CD4-positive, alpha-beta memory T cell (primary cell): ENCODE data around the gene TEAD1. TPM values are rescaled to one million over a fixed set of nuclear protein-coding genes. Genes with fewer than 3 reads are reported as not detected.
"Not testable (repeated sequence)": the region's sequence is repeated elsewhere in the genome, so short reads cannot be mapped to it uniquely, and the experiment has no call there.

Experiments used
- CTCF ChIA-PET: fragments of 350-600 bp; sonication (Branson Sonifier 250); formaldehyde crosslinking; loops from one replicate; lab custom pipeline; 2021; ENCODE audit warnings: inconsistent platforms; ENCODE audit not compliant: partially characterized antibody; lab: Charles Lee
- POLR2A ChIA-PET: fragments of 350-600 bp; sonication (Branson Sonifier 250); formaldehyde crosslinking; loops from one replicate; lab custom pipeline; 2021; ENCODE audit not compliant: partially characterized antibody; lab: Charles Lee
- DNase-seq, 5 donors: peaks; one replicate each; pipeline versions ENCODE4 v3.0.0 to v3.0.0-alpha.2; 2020 to 2022; ENCODE audit warnings: mixed read lengths in 1 of 5
- H3K27ac ChIP-seq: one replicate; pipeline ENCODE4 v1.7.0; 2013; ENCODE audit warnings: low read depth, low read length
- H3K27me3 ChIP-seq: 2 replicates; pipeline ENCODE4 v1.7.0; 2013; ENCODE audit warnings: mild to moderate bottlenecking, low read length, moderate library complexity; ENCODE audit not compliant: insufficient read depth
- H3K36me3 ChIP-seq: 2 replicates; pipeline ENCODE4 v1.7.0; 2013; ENCODE audit warnings: mild to moderate bottlenecking, low read length, moderate library complexity; ENCODE audit not compliant: insufficient read depth
- H3K4me1 ChIP-seq: 2 replicates; pipeline ENCODE4 v1.7.0; 2013; ENCODE audit warnings: mild to moderate bottlenecking, low read length, moderate library complexity; ENCODE audit not compliant: insufficient read depth
- H3K4me3 ChIP-seq, 2 donors: one replicate each; pipeline ENCODE4 v1.7.0; 2013; ENCODE audit warnings: low read length in 2 of 2, mild to moderate bottlenecking in 1 of 2
- H3K9me3 ChIP-seq, 2 donors: one replicate each; pipeline ENCODE4 v1.7.0; 2013; ENCODE audit warnings: low read length in 2 of 2, control low read depth in 1 of 2; ENCODE audit not compliant: control insufficient read depth in 1 of 2
- H3K27ac Mint-ChIP-seq, 7 donors: one replicate each; pipeline ENCODE4 v1.8.0; 2020 to 2021; ENCODE audit warnings: mixed read lengths in 7 of 7, mild to moderate bottlenecking in 6 of 7, inconsistent platforms in 3 of 7, moderate library complexity in 3 of 7
- H3K27me3 Mint-ChIP-seq, 2 donors: one replicate each; pipeline ENCODE4 v1.8.0; 2020 to 2021; ENCODE audit warnings: mixed read lengths in 2 of 2
- H3K36me3 Mint-ChIP-seq, 2 donors: one replicate each; pipeline ENCODE4 v1.8.0; 2020 to 2021; ENCODE audit warnings: mixed read lengths in 2 of 2, inconsistent platforms in 1 of 2, mild to moderate bottlenecking in 1 of 2
- H3K4me1 Mint-ChIP-seq, 4 donors: one replicate each; pipeline ENCODE4 v1.8.0; 2020 to 2021; ENCODE audit warnings: mixed read lengths in 4 of 4, mild to moderate bottlenecking in 1 of 4
- H3K4me3 Mint-ChIP-seq, 8 donors: one replicate each; pipeline ENCODE4 v1.8.0; 2020 to 2021; ENCODE audit warnings: mixed read lengths in 8 of 8, mild to moderate bottlenecking in 7 of 8, moderate library complexity in 6 of 8, inconsistent platforms in 3 of 8
- H3K9me3 Mint-ChIP-seq, 8 donors: one replicate each; pipeline ENCODE4 v1.8.0; 2020 to 2021; ENCODE audit warnings: mixed read lengths in 8 of 8, mild to moderate bottlenecking in 5 of 8, inconsistent platforms in 3 of 8, moderate library complexity in 1 of 8
- intact Hi-C: fragments of 100-400 bp; cut with micrococcal nuclease; formaldehyde crosslinking; loops from one replicate; pipeline ENCODE4 v1.15.1; 2023
- polyA plus RNA-seq, 2 donors: library from polyadenylated mRNA; unstranded; fragments of 300-500 nt; fragmentation: Illumina TruSeq; gene quantifications; one replicate each; pipeline ENCODE4 v1.2.3, GENCODE V29; 2021
- total RNA-seq, 2 experiments: library from RNA; stranded (reverse); gene quantifications; one replicate each; pipeline ENCODE4 v1.2.3, GENCODE V29; 2021

The TEAD1 gene
- total and polyA plus RNA-seq, 4 experiments from 2014 or later: 0.15 to 1.1 (median 0.52) TPM; not detected in 1

DNA sequence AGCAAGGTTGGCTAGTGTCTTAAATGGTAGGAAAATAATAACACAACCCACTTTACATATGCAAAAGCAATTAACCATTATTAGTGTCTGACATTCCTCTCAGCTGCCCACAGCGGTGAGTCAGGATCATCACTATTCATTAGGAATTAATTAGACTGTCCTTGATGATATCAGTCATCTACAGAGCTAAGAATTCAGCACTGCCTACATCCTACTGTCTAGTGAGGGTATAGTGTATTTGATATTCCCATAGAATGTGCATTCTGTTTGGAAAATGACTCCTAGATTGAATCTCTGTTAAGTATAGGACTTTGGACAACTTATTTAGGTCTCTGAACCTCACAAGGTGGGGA, 82.2 kb downstream of the TEAD1 start:
- no peaks in the 10 kb centered on the region for H3K36me3 ChIP-seq
- no peak overlapping the region for H3K4me3 ChIP-seq
- no peak overlapping the region for H3K27ac ChIP-seq
- Mint-ChIP-seq H3K27me3 (peaks cover 5 to 24% of the 10 kb centered on the region in 2 donors), H3K4me3 (no peak overlapping the region), H3K36me3 (no peaks in the 10 kb centered on the region), H3K27ac (no peak overlapping the region), H3K9me3 (no peaks in the 10 kb centered on the region), H3K4me1 (no peaks in the 10 kb centered on the region)
- H3K9me3 ChIP-seq: no peaks in the 10 kb centered on the region
- ChIA-PET CTCF (no interaction called here), POLR2A (no interaction called here)
- no peaks in the 10 kb centered on the region for H3K4me1 ChIP-seq
- no peaks in the 10 kb centered on the region for H3K27me3 ChIP-seq
- no peak for DNase-seq
- intact Hi-C loops: no loop called here

DNA sequence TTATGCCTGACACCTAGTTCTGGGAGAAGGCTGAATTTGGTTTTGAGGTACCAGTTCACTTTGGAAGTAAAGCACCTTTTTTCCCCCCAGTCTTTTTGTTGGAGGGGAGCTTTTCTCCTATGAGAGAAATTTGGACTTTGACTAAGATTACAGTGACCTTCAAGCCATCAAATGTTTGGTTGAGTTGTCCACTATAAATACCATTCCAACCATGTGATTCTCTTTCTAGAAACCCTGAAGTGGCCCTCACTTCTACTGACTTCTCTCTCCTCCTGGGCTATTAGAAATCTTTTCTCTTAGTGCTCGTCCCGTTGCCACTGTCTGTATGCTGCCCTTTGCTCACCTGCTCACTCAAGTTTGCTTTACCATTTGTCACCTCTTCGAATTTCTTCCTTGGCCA, 82.6 kb downstream of the TEAD1 start:
- Mint-ChIP-seq H3K4me3 (no peak overlapping the region), H3K27me3 (peaks cover 7 to 24% of the 10 kb centered on the region in 2 donors), H3K36me3 (no peaks in the 10 kb centered on the region), H3K9me3 (no peaks in the 10 kb centered on the region), H3K4me1 (no peaks in the 10 kb centered on the region), H3K27ac (no peak overlapping the region)
- H3K27me3 ChIP-seq: no peaks in the 10 kb centered on the region
- no peak for DNase-seq
- H3K36me3 ChIP-seq: no peaks in the 10 kb centered on the region
- no peaks in the 10 kb centered on the region for H3K4me1 ChIP-seq
- H3K4me3 ChIP-seq: no peak overlapping the region
- POLR2A ChIA-PET: no interaction called here
- no peak overlapping the region for H3K27ac ChIP-seq
- CTCF ChIA-PET: no interaction called here
- intact Hi-C loops: no loop called here
- H3K9me3 ChIP-seq: no peaks in the 10 kb centered on the region

DNA sequence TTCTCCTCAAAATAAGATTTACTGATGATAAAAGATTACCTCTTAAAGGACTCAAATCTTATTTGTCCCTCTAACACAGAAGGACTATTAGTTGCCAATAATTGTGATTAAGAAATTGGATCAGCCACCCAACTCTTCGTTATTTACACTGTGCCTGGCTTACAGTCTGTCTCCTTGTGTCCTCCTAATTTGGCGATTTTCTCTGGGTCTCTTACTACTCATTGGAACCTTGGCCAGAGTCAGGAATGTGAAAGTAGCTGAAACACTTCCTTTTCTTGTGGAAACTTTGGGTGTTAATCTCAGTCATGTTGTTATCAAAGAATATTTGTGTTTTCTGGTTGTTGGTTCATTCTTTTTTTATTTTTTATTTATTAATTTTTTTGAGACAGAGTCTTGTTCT, 83.2 kb downstream of the TEAD1 start:
- H3K4me3 ChIP-seq: no peak overlapping the region
- POLR2A ChIA-PET: no interaction called here
- no peaks in the 10 kb centered on the region for H3K9me3 ChIP-seq
- Mint-ChIP-seq H3K4me3 (no peak overlapping the region), H3K27me3 (peaks cover 7 to 24% of the 10 kb centered on the region in 2 donors), H3K27ac (no peak overlapping the region), H3K36me3 (no peaks in the 10 kb centered on the region), H3K4me1 (no peaks in the 10 kb centered on the region), H3K9me3 (no peaks in the 10 kb centered on the region)
- no peaks in the 10 kb centered on the region for H3K36me3 ChIP-seq
- no peaks in the 10 kb centered on the region for H3K4me1 ChIP-seq
- DNase-seq: no peak
- intact Hi-C loops: no loop called here
- H3K27ac ChIP-seq: no peak overlapping the region
- CTCF ChIA-PET: no interaction called here
- H3K27me3 ChIP-seq: no peaks in the 10 kb centered on the region

DNA sequence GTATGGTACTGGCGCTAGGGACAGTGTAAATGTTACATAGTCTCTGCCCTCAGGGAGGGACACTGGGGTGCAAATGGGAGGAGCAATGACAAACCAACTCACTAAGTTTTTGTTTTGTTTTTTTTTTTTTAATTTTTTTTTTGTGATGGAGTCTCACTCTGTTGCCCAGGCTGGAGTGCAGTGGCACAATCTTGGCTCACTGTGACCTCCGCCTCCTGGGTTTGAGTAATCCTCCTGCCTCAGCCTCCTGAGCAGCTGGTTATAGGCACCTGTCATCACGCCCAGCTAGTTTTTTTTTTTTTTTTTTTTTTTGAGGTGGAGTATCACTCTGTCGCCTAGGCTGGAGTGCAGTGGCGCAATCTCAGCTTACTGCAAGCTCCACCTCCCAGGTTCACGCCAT, 83.9 kb downstream of the TEAD1 start:
- H3K36me3 Mint-ChIP-seq, H3K4me1 ChIP-seq, H3K27ac ChIP-seq, H3K9me3 ChIP-seq, CTCF ChIA-PET, H3K36me3 ChIP-seq, H3K4me1 Mint-ChIP-seq, POLR2A ChIA-PET, H3K27ac Mint-ChIP-seq, H3K4me3 ChIP-seq, DNase-seq, intact Hi-C loops, H3K9me3 Mint-ChIP-seq, H3K27me3 ChIP-seq, H3K4me3 Mint-ChIP-seq: not testable (repeated sequence)
- peaks cover 8 to 25% of the 10 kb centered on the region in 2 donors for H3K27me3 Mint-ChIP-seq

DNA sequence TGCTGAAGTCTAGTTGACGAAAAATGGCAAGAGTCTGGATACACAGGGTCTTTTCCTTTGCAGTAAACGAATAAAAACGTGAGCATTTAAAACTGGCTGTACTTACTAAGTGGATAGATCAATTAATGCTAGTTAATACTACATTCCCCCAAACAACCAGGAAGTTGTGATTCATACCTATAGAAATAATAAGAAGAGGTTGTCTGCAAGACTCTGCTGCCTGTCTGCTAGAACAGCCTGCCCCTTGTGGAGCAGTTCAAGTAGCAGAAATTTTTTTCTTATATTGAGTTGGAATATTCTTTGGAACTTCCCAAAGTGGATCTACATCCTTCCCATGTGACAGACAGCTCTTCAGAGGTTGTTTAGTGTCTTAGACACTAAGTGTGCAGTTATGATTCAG, 86.8 kb downstream of the TEAD1 start:
- Histone ChIP-seq H3K4me3 (no peak overlapping the region), H3K27ac (no peak overlapping the region), H3K27me3 (no peaks in the 10 kb centered on the region), H3K4me1 (no peaks in the 10 kb centered on the region), H3K36me3 (no peaks in the 10 kb centered on the region), H3K9me3 (no peaks in the 10 kb centered on the region)
- peaks cover 10 to 17% of the 10 kb centered on the region in 2 donors for H3K27me3 Mint-ChIP-seq
- H3K4me3 Mint-ChIP-seq: no peak overlapping the region
- no peaks in the 10 kb centered on the region for H3K4me1 Mint-ChIP-seq
- DNase-seq: no peak
- no peak overlapping the region for H3K27ac Mint-ChIP-seq
- CTCF ChIA-PET: no interaction called here
- no peaks in the 10 kb centered on the region for H3K9me3 Mint-ChIP-seq
- intact Hi-C loops: no loop called here
- POLR2A ChIA-PET: no interaction called here
- H3K36me3 Mint-ChIP-seq: no peaks in the 10 kb centered on the region

DNA sequence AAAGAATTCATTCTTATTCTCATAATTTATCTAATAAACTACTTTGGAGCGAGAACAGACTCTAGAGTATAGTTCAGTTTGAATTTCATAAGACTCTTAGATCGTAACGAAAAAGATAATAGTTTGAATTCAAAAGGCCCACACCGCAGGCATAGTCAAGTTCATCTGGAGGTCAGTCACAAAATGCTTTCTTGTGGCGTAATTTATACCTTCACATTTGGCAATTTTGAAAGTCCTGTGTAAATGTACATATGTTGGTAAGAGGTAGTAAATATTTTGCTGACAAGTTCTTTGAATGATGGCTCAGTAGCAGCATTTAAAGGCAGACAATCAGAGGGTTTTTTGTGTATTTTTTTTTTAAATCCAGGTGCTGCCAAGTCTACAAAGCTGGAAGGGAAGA, 88.1 kb downstream of the TEAD1 start:
- H3K27ac Mint-ChIP-seq: no peak overlapping the region
- intact Hi-C loops: no loop called here
- POLR2A ChIA-PET: no interaction called here

DNA sequence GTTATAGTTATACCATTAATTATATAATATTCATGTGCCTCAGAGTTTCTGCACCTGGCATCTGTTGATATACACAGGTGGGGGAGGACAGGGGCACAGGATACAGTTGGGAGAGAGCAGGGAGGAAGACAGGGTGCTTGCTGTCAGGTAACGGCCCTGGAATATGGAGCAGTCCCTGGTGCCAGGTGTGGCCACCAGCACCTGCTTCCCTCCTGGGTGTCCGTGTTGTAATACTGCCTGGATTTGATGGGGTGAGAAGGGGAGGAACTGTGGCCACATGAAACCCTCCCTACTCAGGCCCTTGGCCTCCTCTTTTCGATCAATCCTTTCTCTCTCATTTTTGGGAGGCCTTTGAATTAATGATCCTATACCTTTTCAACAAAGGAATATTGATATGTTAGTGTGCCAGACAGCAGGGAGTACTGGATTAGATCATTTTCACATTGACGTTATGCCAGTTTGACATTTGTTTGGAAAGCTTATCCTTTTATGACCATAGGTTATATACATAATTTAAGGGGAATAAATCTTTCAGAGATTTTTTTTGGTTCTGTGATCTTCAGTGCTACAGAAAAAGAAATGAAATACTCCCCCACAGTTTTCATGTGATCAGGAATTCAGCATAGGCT, 88.6 kb downstream of the TEAD1 start:
- ChIA-PET POLR2A (no interaction called here), CTCF (no interaction called here)
- H3K27ac ChIP-seq: no peak overlapping the region
- H3K4me3 ChIP-seq: no peak overlapping the region
- no peaks in the 10 kb centered on the region for H3K27me3 ChIP-seq
- H3K27me3 Mint-ChIP-seq: peaks cover 16 to 20% of the 10 kb centered on the region in 2 donors
- no peak overlapping the region for H3K4me3 Mint-ChIP-seq
- H3K27ac Mint-ChIP-seq: no peak overlapping the region
- H3K36me3 Mint-ChIP-seq: no peaks in the 10 kb centered on the region
- DNase-seq: no peak
- intact Hi-C loops: no loop called here
- no peaks in the 10 kb centered on the region for H3K36me3 ChIP-seq
- no peaks in the 10 kb centered on the region for H3K9me3 ChIP-seq
- H3K9me3 Mint-ChIP-seq: no peaks in the 10 kb centered on the region
- H3K4me1 ChIP-seq: no peaks in the 10 kb centered on the region
- H3K4me1 Mint-ChIP-seq: no peaks in the 10 kb centered on the region

More for the DNA sequence above, 88.1 kb downstream of the TEAD1 start:
- no peaks in the 10 kb centered on the region for H3K9me3 Mint-ChIP-seq
- no peaks in the 10 kb centered on the region for H3K4me1 Mint-ChIP-seq
- peaks cover 12 to 17% of the 10 kb centered on the region in 2 donors for H3K27me3 Mint-ChIP-seq
- Histone ChIP-seq H3K4me3 (no peak overlapping the region), H3K36me3 (no peaks in the 10 kb centered on the region), H3K4me1 (no peaks in the 10 kb centered on the region), H3K9me3 (no peaks in the 10 kb centered on the region), H3K27ac (no peak overlapping the region), H3K27me3 (no peaks in the 10 kb centered on the region)
- H3K36me3 Mint-ChIP-seq: no peaks in the 10 kb centered on the region
- CTCF ChIA-PET: no interaction called here
- no peak for DNase-seq
- no peak overlapping the region for H3K4me3 Mint-ChIP-seq
